COLO668 (cell line): ENCODE measurements around the gene TAF7L.
"Not testable (repeated sequence)": the region's sequence is repeated elsewhere in the genome, so short reads cannot be mapped to it uniquely, and the experiment has no call there.

Experiments used
- DNase-seq: peaks from one replicate; lab custom pipeline; 2025; ENCODE audit not compliant: unreplicated experiment; lab: John Stamatoyannopoulos, UW

TAF7L gene, protein sequence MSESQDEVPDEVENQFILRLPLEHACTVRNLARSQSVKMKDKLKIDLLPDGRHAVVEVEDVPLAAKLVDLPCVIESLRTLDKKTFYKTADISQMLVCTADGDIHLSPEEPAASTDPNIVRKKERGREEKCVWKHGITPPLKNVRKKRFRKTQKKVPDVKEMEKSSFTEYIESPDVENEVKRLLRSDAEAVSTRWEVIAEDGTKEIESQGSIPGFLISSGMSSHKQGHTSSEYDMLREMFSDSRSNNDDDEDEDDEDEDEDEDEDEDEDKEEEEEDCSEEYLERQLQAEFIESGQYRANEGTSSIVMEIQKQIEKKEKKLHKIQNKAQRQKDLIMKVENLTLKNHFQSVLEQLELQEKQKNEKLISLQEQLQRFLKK

GRCh38 chrX:101290957-101291603, at the start of gene TAF7L:
TSS of gene TAF7L (minus strand) at chrX:101291334. CDS start at chrX:101287543, 3,791 bp downstream.
- DNase-seq: no peak

DNA sequence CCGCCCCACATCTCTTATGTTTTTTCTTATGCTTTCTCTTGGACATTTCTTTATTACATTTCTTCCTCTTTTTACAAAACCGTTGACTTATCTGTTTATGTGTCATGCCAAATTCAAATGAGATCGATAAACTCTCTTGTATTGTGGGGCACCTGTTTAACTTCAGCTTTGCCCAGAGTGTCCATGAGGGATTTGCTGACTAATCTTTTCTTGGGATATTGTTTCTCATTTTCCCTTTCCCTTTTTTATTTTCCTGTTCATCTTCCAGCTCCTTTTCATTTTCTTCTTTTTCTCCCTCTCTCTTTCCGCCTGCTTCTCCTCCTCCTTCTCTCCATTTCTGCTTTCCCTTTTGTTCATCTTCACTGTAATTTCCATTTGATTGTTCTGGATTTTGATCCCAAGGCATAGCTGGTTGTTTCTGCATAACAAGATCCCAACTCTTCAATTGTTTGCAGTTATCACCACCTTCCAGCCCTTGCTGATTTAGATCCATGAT, 46.7 kb upstream of the TAF7L start:
- no peak for DNase-seq

GRCh38 chrX:101334310-101334709, 43.2 kb upstream of the TAF7L start:
- not testable (repeated sequence) for DNase-seq

DNA sequence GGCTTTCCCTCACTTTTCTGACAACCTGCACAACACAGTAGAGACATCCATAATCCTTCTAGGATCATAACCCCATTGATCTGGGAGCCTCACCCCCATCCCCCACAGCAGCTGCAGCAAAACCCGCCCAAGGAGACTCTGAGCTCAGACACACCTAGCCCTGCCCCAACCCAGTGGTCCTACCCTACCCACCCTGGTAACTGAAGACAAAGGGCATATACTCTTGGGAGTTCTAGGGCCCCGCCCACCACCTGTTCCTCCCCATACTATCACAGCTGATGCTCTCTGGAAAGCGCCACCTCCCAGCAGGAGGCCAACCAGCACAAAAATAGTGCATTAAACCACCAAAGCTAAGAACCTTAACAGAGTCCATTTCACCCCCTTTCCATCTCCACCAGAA, 35.5 kb upstream of the TAF7L start:
- not testable (repeated sequence) for DNase-seq

DNA sequence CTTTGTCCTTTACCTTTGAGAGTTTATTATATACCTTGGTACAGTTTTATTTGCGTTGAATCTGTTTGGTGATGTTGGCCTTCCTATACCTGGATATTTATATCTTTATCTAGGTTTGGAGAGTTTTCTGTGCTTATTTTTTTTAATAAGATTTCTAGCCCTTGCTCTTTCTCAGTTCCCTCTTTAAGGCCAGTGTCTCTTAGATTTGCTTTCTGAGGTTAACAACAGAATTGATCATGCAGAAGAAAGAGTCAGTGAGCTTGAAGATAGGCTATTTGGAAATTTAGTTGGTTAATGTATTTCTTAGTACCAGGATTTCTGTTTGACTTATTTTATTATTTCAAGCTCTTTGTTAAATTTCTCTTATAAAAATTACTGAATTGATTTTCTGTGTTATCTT, 12.7 kb upstream of the TAF7L start:
- DNase-seq: no peak

- DNase-seq: not testable (repeated sequence)
Measured at GRCh38 chrX:101295603-101296002, 4.5 kb upstream of the TAF7L start.

DNA sequence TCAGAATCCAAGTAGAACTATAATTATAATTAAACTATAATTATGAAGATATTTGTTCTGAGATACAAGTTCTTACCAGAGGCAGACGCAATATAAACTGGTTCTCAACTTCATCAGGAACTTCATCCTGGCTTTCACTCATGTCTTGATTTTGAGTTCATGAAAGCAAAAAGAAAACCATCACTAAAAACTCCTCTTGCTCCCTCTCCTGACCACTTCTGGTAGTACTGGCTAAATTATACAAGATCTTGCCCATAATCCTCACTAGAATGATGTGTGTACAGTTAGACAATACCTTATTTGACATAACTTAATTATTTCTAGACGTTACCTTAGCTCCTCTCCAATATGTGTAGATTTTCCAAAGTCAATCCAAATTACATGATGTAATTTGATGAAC, 3.7 kb downstream of the TAF7L start:
- DNase-seq: peak; percentile 2

GRCh38 chrX:101276238-101276637, 14.9 kb downstream of the TAF7L start:
- no peak for DNase-seq

DNA sequence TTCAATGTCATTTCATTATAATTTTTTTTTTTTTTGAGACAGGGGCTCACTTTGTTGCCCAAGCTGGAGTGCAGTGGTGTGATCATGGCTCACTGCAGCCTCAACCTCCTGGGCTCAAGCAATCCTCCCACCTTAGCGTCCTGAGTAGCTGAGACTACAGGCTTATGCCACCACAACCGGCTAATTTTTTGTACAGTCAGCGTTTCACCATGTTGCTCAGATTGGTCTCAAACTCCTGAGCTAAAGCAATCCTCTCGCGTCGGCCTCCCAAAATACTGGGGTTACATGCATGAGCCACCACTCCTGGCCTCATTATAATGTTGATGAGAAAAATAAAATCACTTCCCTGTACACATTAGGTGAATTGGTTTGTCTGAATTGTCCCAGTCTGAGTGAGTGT, 16.9 kb downstream of the TAF7L start:
- no peak for DNase-seq

DNA sequence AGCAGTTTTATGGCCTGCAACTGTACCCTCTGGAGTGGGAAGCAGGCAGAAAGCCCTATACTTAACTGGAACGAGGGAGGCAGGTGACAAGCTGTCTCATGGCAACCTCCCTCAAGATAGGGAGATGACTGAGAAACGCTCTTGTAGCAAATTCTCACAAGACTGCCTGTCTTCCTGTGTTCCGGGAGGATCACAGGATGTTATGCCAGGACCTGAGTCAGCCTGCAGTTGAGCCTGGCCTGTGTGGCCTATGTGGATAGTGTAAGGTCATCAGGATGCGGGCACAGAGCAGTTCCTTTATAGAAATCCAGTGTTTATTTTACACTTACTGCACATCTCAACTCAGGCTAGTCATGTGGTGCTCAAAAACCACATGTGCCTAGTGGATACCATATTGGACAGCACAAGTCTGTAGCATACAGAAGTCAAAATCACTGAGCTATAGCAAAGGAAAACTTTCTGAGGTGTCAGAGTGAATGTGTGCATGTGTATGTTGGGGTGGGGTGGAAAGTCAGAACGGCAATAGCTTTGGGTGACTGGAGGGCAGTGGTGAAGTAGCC, 25.2 kb downstream of the TAF7L start:
- no peak for DNase-seq

DNA sequence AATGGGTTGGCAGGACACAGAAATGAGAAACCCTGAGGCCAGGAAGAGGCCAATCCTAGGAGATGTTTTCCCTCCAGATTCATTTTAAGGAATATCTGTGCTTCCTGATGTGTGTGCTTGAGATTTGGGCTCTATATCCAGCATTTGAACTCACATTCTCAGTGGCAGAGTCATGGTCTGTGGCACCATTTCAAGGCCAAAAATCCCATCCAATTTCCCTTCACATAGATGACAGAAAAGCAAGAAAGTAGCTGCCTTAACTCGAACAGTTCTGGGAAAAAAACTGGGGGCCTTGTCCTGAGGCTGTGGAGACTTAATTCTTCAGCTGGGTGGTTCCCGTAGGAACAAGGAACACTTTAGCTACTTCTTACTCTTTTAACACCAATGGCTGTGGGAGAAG, 27.4 kb downstream of the TAF7L start:
- no peak for DNase-seq

GRCh38 chrX:101262590-101262989, 28.5 kb downstream of the TAF7L start:
- no peak for DNase-seq

GRCh38 chrX:101260435-101260834, 30.7 kb downstream of the TAF7L start:
- no peak for DNase-seq

DNA sequence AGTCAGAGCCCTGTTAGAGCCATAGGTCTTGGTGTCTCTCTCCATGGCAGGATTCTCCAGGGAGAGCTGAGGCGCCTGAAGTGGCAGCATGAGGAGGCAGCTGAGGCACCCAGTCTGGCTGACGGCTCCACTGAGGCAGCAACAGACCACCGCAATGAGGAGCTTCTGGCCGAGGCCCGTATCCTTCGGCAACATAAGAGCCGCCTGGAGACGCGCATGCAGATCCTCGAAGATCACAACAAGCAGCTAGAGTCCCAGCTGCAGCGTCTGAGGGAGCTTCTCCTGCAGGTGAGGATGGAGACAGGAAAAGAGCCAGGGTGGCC, 32.9 kb downstream of the TAF7L start:
- DNase-seq: no peak

GRCh38 chrX:101257448-101258258, 33.5 kb downstream of the TAF7L start:
- DNase-seq: no peak

GRCh38 chrX:101252634-101253033, 38.5 kb downstream of the TAF7L start:
- no peak for DNase-seq

- DNase-seq: no peak
Measured at GRCh38 chrX:101241531-101241930, 49.6 kb downstream of the TAF7L start.

DNA sequence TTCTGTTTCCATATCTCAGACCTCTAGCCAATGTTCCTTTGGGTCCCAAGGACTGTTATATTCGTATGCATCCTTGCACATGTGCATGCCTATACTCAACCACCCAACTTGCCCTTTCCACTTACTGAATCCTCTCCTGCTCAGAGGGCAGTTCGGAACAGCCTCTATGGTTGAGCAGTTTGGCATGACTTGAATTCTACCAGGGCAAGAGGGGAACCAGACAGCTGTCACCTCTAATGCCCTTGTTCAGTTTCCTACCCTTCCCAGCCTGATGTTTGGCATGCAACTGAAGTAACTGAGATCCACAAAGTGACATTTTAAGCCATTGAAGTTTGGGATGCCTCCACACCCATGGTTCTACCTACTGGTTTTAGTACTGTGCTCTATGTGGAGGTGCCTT, 54.1 kb downstream of the TAF7L start:
- DNase-seq: no peak

DNA sequence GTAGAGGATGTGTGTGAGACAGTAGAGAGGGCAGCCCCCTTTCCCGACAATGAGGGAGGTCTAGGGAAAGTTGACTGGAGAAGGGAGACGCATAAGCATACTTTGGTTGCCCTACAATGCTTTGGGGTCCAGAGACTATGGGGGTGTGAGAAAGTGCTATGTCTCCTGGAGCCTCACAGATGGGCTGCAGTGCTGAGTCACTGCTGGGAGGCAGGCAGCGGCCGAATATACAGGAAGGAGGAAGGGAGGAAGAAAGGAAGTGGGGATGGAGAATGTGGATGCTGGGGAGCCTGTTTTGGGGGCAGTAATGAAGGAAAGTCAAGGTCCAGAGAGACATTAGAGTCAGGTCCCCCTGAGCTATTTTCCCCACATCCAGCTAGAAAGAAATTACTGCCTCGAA, 58.8 kb downstream of the TAF7L start:
- DNase-seq: no peak

DNA sequence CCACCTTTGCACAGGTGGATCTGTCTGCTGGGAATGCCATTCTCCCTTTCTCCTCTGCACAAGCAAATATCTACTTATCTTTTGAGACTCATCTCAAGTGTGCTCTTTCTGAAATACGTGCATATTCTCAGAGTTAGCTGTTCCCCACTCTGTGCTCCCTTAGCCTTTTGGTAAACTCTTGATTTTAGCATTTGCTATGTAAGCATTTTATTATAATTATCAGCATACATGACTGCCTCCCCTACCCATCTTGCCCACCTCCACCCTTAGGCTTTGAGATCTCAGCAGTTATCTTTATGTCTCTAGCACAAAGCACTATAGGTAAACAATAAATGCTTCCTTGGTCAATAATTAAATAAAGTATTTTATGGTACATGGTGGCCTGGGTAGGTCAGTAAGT, 60.1 kb downstream of the TAF7L start:
- no peak for DNase-seq

DNA sequence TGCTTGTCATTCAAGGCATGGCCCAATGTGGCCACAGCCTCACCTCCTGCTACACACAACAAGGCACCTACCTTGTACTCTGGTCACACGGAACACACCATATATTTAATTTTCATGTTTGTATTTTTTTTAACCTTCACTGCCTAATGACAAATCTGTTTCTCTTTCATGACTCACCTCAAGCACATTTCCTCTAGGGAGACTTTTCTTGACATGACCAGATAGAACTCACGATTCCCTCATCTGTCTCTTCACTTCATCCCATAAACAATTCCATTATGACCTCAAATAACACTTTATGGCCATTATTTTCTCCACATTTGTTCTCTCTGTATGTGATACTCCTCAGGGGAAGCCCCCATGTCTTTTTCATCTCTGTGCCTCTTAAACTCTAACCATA, 60.5 kb downstream of the TAF7L start:
- no peak for DNase-seq
